GM12864 (cell line): Measurements from ENCODE around the gene CLMN.

Source experiments
- DNase-seq: peaks from one replicate; pipeline ENCODE4 v3.0.0-alpha.2; 2011; ENCODE audit warnings: low read depth
- H3K4me3 ChIP-seq: 2 replicates; pipeline ENCODE4 v1.5.1; 2011; ENCODE audit warnings: mild to moderate bottlenecking, low read depth, low read length, control low read depth
- CTCF ChIP-seq: IDR thresholded peaks from 2 replicates; pipeline ENCODE4 v1.5.1; 2011; ENCODE audit warnings: low read depth, mild to moderate bottlenecking, moderate library complexity, low read length, control low read depth, inconsistent platforms; ENCODE audit errors: missing control alignments

CLMN gene

DNA sequence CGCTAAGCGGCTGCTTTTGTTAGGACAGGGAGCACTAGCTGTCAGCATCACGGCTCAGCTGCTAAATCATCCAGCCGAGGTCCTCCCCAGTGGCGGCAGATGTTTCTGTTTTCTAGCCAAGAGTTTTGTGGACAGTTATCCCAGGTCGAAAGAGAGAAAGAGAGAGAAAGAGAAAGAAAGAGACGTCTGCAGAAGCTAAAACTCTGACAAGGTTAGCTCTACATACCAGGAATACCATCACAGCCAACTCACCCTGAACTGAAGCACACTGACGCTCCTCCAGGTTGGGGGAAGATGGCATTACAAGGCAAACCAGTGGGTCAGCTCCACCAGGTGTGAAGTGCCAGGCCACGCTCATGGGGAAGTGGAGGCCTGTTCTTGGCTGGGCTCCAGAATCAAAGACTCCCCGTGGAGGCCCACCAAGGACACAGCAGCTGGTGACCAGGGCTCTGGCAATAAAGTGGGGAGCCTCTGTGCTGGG lies 97.5 kb downstream of the CLMN start:
- no peak for TF ChIP-seq CTCF
- no peak for DNase-seq
- H3K4me3 ChIP-seq = no peak overlapping the region

GRCh38 chr14:95221531-95221930 lies 98.2 kb downstream of the CLMN start:
- H3K4me3 ChIP-seq = no peak overlapping the region
- DNase-seq = no peak
- TF ChIP-seq CTCF = no peak

- TF ChIP-seq CTCF = no peak
- DNase-seq = no peak
- no peak overlapping the region for H3K4me3 ChIP-seq
These were observed 99.0 kb downstream of the CLMN start for GRCh38 chr14:95220663-95221231.

DNA sequence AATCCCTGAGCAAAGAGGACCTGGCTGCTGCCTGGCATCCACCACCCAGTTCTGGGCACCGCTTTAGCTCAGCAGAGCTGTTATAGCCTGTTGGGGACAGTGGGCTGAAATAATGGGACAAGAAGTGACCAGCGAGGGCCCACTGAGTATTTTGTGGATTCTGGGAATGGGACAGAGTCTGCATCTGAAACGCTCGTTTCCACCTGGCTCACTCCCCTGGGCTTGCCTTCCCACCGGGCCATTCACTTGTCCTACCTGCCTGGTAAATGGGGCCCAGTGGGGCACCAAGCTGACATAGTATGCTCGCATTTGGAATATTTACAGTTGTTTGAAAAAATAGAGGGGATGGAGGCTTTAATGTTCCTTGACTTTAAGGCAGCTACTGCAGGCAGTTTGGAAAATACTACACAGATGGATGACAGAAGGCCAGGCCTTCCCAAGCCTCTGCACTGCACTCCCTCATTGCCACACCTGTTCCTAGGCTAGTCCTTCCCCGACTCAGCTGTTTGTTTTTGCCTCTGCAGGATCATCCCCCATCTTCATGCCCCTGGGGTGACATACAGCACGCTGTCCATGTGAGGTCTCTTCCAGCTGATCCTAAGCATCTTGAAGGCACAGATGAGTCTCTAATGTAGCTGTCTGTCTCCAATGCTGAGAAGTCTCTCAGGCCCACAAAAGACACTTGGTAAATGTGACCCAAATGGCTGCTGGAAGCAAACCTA lies 101.1 kb downstream of the CLMN start:
- TF ChIP-seq CTCF = no peak
- no peak overlapping the region for H3K4me3 ChIP-seq
- no peak for DNase-seq

DNA sequence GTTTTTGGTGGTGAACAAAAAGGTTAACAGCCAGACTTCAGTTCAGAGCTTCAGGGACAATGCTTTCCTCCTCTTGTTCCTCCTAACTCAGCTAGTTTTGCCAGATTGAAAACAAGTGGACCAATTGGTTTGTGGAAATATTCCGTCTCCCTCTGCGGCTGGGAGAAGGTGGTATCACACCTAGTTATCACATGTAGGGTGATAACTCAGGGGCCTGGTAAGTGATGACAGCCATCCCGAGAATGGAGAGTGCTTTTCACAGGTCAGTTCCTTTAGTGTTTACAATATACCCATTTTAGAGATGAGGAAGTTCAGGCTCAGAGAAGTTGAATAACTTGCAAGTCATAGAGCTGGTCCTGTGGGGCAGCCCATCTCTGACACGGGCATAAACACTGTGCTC lies 101.7 kb downstream of the CLMN start:
- no peak for TF ChIP-seq CTCF
- H3K4me3 ChIP-seq = no peak overlapping the region

GRCh38 chr14:95217391-95217900 lies 102.3 kb downstream of the CLMN start:
- TF ChIP-seq CTCF = no peak
- no peak for DNase-seq
- H3K4me3 ChIP-seq = no peak overlapping the region

More for the DNA sequence above, 101.7 kb downstream of the CLMN start:
- no peak for DNase-seq
